ENCODE results near the gene TUBGCP5.
"Not testable (repeated sequence)": the region's sequence is repeated elsewhere in the genome, so short reads cannot be mapped to it uniquely, and the experiment has no call there.

Gene TUBGCP5

DNA sequence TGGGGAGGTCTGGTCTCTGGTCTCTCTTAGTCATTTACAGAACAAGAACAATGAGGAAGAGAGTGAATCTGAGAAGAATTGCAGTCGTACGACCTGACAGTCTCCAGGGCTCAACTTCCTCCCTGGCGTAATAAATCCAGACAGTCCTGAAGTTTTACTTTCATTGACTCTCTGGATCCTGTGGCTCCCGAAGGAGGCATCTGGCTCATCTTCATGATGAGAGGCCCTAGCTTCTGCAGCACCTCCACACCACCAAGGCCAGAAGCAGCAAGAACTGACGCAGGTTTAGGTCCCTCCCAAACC, 47.4 kb downstream of the TUBGCP5 start:
- TF ChIP-seq BHLHE40 (IDR thresholded peaks at IDR 0.05; ENCODE audit: borderline replicate concordance) (no peak), LEF1 (IDR thresholded peaks at IDR 0.05; ENCODE audit: borderline replicate concordance) (no peak), NFRKB (IDR thresholded peaks at IDR 0.05) (no peak), HDGF (IDR thresholded peaks at IDR 0.05; ENCODE audit: borderline replicate concordance) (no peak), SP1 (IDR thresholded peaks at IDR 0.05) (no peak), FOXM1 (IDR thresholded peaks at IDR 0.05; ENCODE audit: borderline replicate concordance) (no peak), SUZ12 (IDR thresholded peaks at IDR 0.05) (no peak), FOXA1 (IDR thresholded peaks at IDR 0.05) (no peak)
- no peak for DNase-seq (ENCODE audit: extremely low spot score)
- CTCF ChIA-PET, result no interaction called here
- POLR2A ChIA-PET, result no interaction called here

- no peak for TF ChIP-seq ZNF384 (IDR thresholded peaks at IDR 0.05)
- TF ChIP-seq ELF4 (IDR thresholded peaks at IDR 0.05), result no peak
- no peak for TF ChIP-seq SP1 (IDR thresholded peaks at IDR 0.05)
- TF ChIP-seq CTBP1 (IDR thresholded peaks at IDR 0.05; ENCODE audit: borderline replicate concordance), result no peak
- TF ChIP-seq LEF1 (IDR thresholded peaks at IDR 0.05; ENCODE audit: borderline replicate concordance), result no peak
- no peak for TF ChIP-seq BHLHE40 (IDR thresholded peaks at IDR 0.05; ENCODE audit: borderline replicate concordance)
- DNase-seq (ENCODE audit: extremely low spot score), result no peak
- POLR2A ChIA-PET, result no interaction called here
- CTCF ChIA-PET, result no interaction called here
Observed at GRCh38 chr15:22989576-22990477, 49.5 kb downstream of the TUBGCP5 start.

GRCh38 chr15:22988811-22989210, 50.6 kb downstream of the TUBGCP5 start:
- ChIA-PET CTCF (no interaction called here), POLR2A (no interaction called here)
- DNase-seq (ENCODE audit: extremely low spot score), result no peak
- TF ChIP-seq LEF1 (IDR thresholded peaks at IDR 0.05; ENCODE audit: borderline replicate concordance) (no peak), TARDBP (IDR thresholded peaks at IDR 0.05) (no peak)

GRCh38 chr15:22981931-22982330, 57.4 kb downstream of the TUBGCP5 start:
- POLR2A ChIA-PET; CTCF ChIA-PET; DNase-seq (ENCODE audit: extremely low spot score): not testable (repeated sequence)

DNA sequence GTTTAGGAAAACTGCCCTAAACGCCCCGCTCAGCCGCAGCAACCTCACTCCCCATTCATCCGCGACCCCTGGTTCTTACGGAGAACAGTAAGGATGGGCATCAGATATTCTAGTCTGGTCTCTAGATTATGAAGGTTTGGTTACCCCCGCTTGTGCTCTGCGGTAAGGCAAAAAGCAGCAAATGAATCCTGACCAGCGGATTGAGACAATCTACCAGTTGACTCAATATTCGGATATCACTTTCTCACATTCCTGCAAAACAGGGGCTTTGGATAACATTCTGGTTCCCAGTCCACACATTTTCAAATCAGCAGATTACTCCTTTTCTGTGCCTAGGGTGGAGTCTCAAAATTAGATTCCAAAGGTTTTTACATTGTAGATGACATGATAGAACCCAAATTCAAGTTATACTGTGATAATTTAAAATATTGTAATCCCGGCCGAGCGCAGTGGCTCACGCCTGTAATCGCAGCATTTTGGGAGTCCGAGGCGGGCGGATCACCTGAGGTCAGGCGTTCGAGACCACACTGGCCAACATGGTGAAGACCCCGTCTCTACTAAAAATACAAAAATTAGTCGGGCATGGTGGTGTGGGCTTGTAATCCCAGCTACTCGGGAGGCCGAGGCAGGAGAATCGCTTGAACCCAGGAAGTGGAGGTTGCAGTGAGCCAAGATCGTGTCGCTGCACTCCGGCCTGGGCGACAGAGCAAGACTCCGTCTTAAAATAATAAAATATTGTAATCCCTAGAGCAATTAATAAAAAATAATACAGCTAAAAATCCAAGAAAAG, 58.1 kb downstream of the TUBGCP5 start:
- CTCF ChIA-PET, result no interaction called here
- TF ChIP-seq LEF1 (IDR thresholded peaks at IDR 0.05; ENCODE audit: borderline replicate concordance) (no peak), BHLHE40 (IDR thresholded peaks at IDR 0.05; ENCODE audit: borderline replicate concordance) (no peak), ELF4 (IDR thresholded peaks at IDR 0.05) (no peak)
- POLR2A ChIA-PET, result interaction anchor here (1.1 kb wide), 1 partner anchor 58 kb away, joined by 3 read pairs; the partner anchor contains the start of gene TUBGCP5
- no peak for DNase-seq (ENCODE audit: extremely low spot score)

- ChIA-PET POLR2A (interaction anchor here (1.1 kb wide), 1 partner anchor 59 kb away, joined by 3 read pairs; the partner anchor contains the start of gene TUBGCP5), CTCF (no interaction called here)
- DNase-seq (ENCODE audit: extremely low spot score), result peak; percentile 73
- TF ChIP-seq FOXK2 (IDR thresholded peaks at IDR 0.05), result no peak
- TF ChIP-seq HDGF (IDR thresholded peaks at IDR 0.05; ENCODE audit: borderline replicate concordance), result no peak
- TF ChIP-seq, protein P1, sequence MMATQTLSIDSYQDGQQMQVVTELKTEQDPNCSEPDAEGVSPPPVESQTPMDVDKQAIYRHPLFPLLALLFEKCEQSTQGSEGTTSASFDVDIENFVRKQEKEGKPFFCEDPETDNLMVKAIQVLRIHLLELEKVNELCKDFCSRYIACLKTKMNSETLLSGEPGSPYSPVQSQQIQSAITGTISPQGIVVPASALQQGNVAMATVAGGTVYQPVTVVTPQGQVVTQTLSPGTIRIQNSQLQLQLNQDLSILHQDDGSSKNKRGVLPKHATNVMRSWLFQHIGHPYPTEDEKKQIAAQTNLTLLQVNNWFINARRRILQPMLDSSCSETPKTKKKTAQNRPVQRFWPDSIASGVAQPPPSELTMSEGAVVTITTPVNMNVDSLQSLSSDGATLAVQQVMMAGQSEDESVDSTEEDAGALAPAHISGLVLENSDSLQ (IDR thresholded peaks at IDR 0.05), result no peak
- TF ChIP-seq ZNF384 (IDR thresholded peaks at IDR 0.05), result no peak
- no peak for TF ChIP-seq BHLHE40 (IDR thresholded peaks at IDR 0.05; ENCODE audit: borderline replicate concordance)
- TF ChIP-seq FOXM1 (IDR thresholded peaks at IDR 0.05; ENCODE audit: borderline replicate concordance), result no peak
- TF ChIP-seq SUZ12 (IDR thresholded peaks at IDR 0.05), result no peak
- TF ChIP-seq CTBP1 (IDR thresholded peaks at IDR 0.05; ENCODE audit: borderline replicate concordance), result no peak
- TF ChIP-seq NFRKB (IDR thresholded peaks at IDR 0.05), result no peak
- no peak for TF ChIP-seq L3MBTL2 (conservative IDR thresholded peaks at IDR 0.05)
- TF ChIP-seq ELF4 (IDR thresholded peaks at IDR 0.05), result no peak
Observed at GRCh38 chr15:22980189-22981050, 58.9 kb downstream of the TUBGCP5 start, which contains the start of gene CYFIP1. Gene CYFIP1, minus strand, starts transcription at chr15:22980368. Its CDS starts 33,083 bp downstream, at chr15:22947285.

DNA sequence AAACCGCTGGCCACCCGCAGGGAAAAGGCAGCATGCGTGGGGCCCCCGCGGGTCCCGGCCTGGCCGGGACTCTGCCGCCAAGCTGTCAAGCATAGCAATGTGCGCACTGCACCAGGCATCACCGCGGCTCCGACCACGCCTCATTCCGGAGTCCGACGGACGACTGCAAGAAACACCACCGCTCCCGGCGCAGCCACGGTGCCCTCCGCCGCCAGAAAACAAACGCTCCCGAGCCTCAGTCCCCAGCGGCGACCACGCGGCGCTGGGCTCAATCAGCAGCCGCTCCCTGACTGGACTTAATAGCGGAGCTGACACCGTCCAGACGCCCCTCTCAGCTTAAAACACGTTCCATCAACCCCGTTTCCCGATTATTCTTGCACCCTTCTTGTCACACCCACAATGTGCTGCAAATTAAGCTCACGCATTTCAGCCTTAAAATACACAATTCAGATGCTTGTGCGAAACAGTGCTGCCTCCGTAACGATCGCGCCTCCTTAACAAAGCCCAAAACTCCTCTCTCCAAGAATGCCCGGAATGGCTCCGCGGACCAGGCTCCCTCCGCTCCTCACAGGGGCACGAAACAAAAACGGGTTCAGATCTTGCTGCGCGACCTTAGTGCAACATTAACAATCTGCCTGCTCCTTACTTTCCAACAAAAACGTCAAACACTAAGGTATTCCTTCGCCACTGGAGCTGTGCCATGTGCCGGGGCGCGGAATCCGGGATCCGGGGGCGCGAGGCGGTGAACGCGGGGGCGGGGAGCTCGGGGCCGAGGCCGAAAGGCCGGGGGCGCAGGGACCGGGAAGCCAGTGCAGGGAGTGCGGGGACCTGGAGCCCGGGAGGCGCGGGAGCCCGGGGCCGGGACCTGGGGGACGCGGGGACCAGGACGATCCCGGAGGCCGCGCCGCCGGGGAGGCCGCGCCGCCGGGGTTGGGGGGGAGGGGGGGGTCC, 59.9 kb downstream of the TUBGCP5 start:
- CTCF ChIA-PET, result no interaction called here
- DNase-seq (ENCODE audit: extremely low spot score), result peak; percentile 34
- POLR2A ChIA-PET, result interaction anchor here (0.8 to 1.3 kb wide), 3 partner anchors 20 to 65 kb away, joined by 3 read pairs; partner anchors contain the start of gene TUBGCP5
- TF ChIP-seq ELF4 (IDR thresholded peaks at IDR 0.05) (no peak), L3MBTL2 (conservative IDR thresholded peaks at IDR 0.05) (peak; percentile 44), HDGF (IDR thresholded peaks at IDR 0.05; ENCODE audit: borderline replicate concordance) (no peak), FOXM1 (IDR thresholded peaks at IDR 0.05; ENCODE audit: borderline replicate concordance) (no peak)

Measured in HEK293T (cell line).